GM12892 (cell line): ENCODE measurements around the gene OR56B4.

Experiments used
- POLR2A ChIP-seq: IDR thresholded peaks from 2 replicates; pipeline ENCODE4 v1.6.1; 2011; ENCODE audit warnings: low read depth, low read length, control low read depth
- TAF1 ChIP-seq: IDR thresholded peaks from 2 replicates; pipeline ENCODE4 v1.6.1; 2011; ENCODE audit warnings: low read depth, mild to moderate bottlenecking, control low read depth, low read length, borderline replicate concordance

- TF ChIP-seq TAF1 (no peak), POLR2A (no peak)
Measured at GRCh38 chr11:6127881-6128280, 20.4 kb downstream of the OR56B4 start.
